ENCODE measurements around the gene HIVEP1.

HIVEP1 gene

DNA sequence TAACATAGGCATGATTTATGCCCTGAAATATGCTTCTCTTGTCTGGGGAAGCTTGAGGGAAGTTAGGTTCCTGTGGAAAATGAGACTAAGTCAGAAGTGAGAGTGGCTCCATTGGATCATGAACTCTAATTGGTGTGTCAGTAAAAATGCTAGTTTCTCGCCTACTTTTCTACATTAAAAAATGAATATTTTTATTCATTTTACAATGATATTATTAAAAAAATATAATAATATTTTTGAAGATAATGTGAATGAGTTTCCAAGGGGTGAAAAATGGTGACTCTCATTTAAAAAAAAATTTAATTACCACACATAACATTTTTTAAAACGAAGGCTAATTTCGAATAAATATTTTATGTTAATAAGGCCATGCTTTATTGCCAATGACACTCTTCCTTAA lies 84.2 kb downstream of the HIVEP1 start:
- Histone ChIP-seq H3K27ac (ENCODE audit: extremely low read depth, low read depth, low read length) (no peak overlapping the region), H3K9me3 (ENCODE audit: control insufficient read depth, insufficient read depth, low read depth, low read length) (no peaks in the 10 kb centered on the region), H3K36me3 (ENCODE audit: control insufficient read depth in 2 of 2, insufficient read depth in 1 of 2, low read length in 2 of 2) (no peaks in the 10 kb centered on the region), H3K4me1 (ENCODE audit: control insufficient read depth, insufficient read depth, low read length) (no peaks in the 10 kb centered on the region), H3K4me3 (ENCODE audit: low read depth, low read length) (no peak overlapping the region)
- TF ChIP-seq ZNF654 (tag by site-specific recombination; IDR thresholded peaks at IDR 0.05; ENCODE audit: low read depth) = no peak
- TF ChIP-seq ZNF148 (tag by site-specific recombination; IDR thresholded peaks at IDR 0.05; ENCODE audit: borderline replicate concordance) = no peak
- TF ChIP-seq ZNF211 (tag by site-specific recombination; IDR thresholded peaks at IDR 0.05; ENCODE audit: low read depth) = no peak
- TF ChIP-seq, protein P1, sequence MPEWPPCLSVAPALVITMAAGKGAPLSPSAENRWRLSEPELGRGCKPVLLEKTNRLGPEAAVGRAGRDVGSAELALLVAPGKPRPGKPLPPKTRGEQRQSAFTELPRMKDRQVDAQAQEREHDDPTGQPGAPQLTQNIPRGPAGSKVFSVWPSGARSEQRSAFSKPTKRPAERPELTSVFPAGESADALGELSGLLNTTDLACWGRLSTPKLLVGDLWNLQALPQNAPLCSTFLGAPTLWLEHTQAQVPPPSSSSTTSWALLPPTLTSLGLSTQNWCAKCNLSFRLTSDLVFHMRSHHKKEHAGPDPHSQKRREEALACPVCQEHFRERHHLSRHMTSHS (tag by site-specific recombination; IDR thresholded peaks at IDR 0.05) = no peak
- no peak for TF ChIP-seq ZNF354C (tag by site-specific recombination; IDR thresholded peaks at IDR 0.05; ENCODE audit: borderline replicate concordance, low read depth)
- TF ChIP-seq ZNF302 (tag by site-specific recombination; IDR thresholded peaks at IDR 0.05; ENCODE audit: low read depth) = no peak
- TF ChIP-seq ZNF433 (tag by site-specific recombination; IDR thresholded peaks at IDR 0.05; ENCODE audit: low read depth) = no peak
- TF ChIP-seq KLF7 (tag by site-specific recombination; IDR thresholded peaks at IDR 0.05; ENCODE audit: borderline replicate concordance) = no peak
- TF ChIP-seq, protein P2, sequence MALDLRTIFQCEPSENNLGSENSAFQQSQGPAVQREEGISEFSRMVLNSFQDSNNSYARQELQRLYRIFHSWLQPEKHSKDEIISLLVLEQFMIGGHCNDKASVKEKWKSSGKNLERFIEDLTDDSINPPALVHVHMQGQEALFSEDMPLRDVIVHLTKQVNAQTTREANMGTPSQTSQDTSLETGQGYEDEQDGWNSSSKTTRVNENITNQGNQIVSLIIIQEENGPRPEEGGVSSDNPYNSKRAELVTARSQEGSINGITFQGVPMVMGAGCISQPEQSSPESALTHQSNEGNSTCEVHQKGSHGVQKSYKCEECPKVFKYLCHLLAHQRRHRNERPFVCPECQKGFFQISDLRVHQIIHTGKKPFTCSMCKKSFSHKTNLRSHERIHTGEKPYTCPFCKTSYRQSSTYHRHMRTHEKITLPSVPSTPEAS (tag by site-specific recombination; IDR thresholded peaks at IDR 0.05) = no peak
- TF ChIP-seq, protein P3, sequence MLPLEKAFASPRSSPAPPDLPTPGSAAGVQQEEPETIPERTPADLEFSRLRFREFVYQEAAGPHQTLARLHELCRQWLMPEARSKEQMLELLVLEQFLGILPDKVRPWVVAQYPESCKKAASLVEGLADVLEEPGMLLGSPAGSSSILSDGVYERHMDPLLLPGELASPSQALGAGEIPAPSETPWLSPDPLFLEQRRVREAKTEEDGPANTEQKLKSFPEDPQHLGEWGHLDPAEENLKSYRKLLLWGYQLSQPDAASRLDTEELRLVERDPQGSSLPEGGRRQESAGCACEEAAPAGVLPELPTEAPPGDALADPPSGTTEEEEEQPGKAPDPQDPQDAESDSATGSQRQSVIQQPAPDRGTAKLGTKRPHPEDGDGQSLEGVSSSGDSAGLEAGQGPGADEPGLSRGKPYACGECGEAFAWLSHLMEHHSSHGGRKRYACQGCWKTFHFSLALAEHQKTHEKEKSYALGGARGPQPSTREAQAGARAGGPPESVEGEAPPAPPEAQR (tag by site-specific recombination; IDR thresholded peaks at IDR 0.05) = no peak
- no peak for TF ChIP-seq ZNF112 (tag by site-specific recombination; IDR thresholded peaks at IDR 0.05)
- TF ChIP-seq BCL11A (tag by site-specific recombination; IDR thresholded peaks at IDR 0.05; ENCODE audit: low read depth) = no peak
- TF ChIP-seq ZNF221 (tag by site-specific recombination; IDR thresholded peaks at IDR 0.05; ENCODE audit: borderline replicate concordance) = no peak
- no peak for TF ChIP-seq WT1 (tag by site-specific recombination; IDR thresholded peaks at IDR 0.05)
- ChIA-PET CTCF (interaction anchor here (0.7 kb wide), 1 partner anchor 168 kb away, joined by 3 read pairs; no protein-coding TSS in a partner anchor), POLR2A (no interaction called here)

GRCh38 chr6:12097791-12098190 lies 85.7 kb downstream of the HIVEP1 start:
- TF ChIP-seq ZNF221 (tag by site-specific recombination; IDR thresholded peaks at IDR 0.05; ENCODE audit: borderline replicate concordance) = no peak
- TF ChIP-seq ZFHX2 (tag by site-specific recombination; conservative IDR thresholded peaks at IDR 0.05) = no peak
- TF ChIP-seq ZNF132 (tag by site-specific recombination; IDR thresholded peaks at IDR 0.05; ENCODE audit: borderline replicate concordance) = no peak
- TF ChIP-seq GFI1B (tag by site-specific recombination; IDR thresholded peaks at IDR 0.05) = no peak
- no peak for TF ChIP-seq ZNF24 (tag by site-specific recombination; IDR thresholded peaks at IDR 0.05)
- no peak for TF ChIP-seq SP2 (tag by site-specific recombination; IDR thresholded peaks at IDR 0.05)
- Histone ChIP-seq H3K4me3 (ENCODE audit: low read depth, low read length) (no peak overlapping the region), H3K9me3 (ENCODE audit: control insufficient read depth, insufficient read depth, low read depth, low read length) (no peaks in the 10 kb centered on the region), H3K36me3 (ENCODE audit: control insufficient read depth in 2 of 2, insufficient read depth in 1 of 2, low read length in 2 of 2) (no peaks in the 10 kb centered on the region), H3K27ac (ENCODE audit: extremely low read depth, low read depth, low read length) (no peak overlapping the region), H3K4me1 (ENCODE audit: control insufficient read depth, insufficient read depth, low read length) (no peaks in the 10 kb centered on the region)
- ChIA-PET CTCF (interaction anchor here (0.8 kb wide), 1 partner anchor 442 kb away, joined by 3 read pairs; no protein-coding TSS in a partner anchor), POLR2A (no interaction called here)

Data from HEK293 (cell line).